GM12801 (cell line): ENCODE measurements around the gene ULK4.

ENCODE experiments used
- TF ChIP-seq, protein P1 (sequence below): IDR thresholded peaks from one replicate; pipeline ENCODE4 v1.5.1; 2011; ENCODE audit warnings: control low read depth; ENCODE audit not compliant: insufficient read length; ENCODE audit errors: extremely low read depth

Gene ULK4

GRCh38 chr3:41234823-41235721 is 726.8 kb downstream of the ULK4 start:
- TF ChIP-seq, protein P1, sequence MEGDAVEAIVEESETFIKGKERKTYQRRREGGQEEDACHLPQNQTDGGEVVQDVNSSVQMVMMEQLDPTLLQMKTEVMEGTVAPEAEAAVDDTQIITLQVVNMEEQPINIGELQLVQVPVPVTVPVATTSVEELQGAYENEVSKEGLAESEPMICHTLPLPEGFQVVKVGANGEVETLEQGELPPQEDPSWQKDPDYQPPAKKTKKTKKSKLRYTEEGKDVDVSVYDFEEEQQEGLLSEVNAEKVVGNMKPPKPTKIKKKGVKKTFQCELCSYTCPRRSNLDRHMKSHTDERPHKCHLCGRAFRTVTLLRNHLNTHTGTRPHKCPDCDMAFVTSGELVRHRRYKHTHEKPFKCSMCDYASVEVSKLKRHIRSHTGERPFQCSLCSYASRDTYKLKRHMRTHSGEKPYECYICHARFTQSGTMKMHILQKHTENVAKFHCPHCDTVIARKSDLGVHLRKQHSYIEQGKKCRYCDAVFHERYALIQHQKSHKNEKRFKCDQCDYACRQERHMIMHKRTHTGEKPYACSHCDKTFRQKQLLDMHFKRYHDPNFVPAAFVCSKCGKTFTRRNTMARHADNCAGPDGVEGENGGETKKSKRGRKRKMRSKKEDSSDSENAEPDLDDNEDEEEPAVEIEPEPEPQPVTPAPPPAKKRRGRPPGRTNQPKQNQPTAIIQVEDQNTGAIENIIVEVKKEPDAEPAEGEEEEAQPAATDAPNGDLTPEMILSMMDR = no peak

DNA sequence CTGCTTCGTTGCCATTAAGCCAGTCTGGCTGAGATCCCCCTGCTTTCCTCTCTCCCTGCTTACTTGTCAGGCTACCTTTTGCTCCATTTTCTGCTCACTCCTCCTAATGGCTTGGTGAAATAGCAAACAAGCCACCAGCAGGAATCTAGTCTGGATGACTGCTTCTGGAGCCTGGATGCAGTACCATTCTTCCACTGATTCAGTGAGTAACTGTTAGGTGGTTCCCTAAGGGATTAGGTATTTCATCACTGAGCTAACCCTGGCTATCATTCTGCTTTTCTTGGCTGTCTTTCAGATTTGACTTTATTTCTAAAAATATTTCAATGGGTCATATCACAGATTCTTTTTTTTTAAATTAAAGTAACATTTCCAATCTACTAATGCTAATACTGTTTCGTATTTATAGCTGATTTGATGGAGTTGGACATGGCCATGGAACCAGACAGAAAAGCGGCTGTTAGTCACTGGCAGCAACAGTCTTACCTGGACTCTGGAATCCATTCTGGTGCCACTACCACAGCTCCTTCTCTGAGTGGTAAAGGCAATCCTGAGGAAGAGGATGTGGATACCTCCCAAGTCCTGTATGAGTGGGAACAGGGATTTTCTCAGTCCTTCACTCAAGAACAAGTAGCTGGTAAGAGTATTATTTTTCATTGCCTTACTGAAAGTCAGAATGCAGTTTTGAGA is 737.6 kb downstream of the ULK4 start:
- TF ChIP-seq, protein P1 = no peak

DNA sequence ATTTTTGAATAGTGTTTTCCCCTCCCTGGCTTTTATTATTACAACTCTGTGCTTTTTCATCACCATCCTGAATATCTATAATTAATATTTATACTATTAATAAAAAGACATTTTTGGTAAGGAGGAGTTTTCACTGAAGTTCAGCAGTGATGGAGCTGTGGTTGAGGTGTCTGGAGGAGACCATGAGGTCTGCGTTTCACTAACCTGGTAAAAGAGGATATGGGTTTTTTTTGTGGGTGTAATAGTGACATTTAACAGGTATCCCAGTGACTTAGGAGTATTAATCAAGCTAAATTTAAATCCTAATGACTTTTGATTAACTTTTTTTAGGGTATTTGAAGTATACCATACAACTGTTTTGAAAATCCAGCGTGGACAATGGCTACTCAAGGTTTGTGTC is 738.2 kb downstream of the ULK4 start:
- TF ChIP-seq, protein P1 = no peak

- TF ChIP-seq, protein P1 = no peak
Measured at GRCh38 chr3:41223078-41223477, 738.8 kb downstream of the ULK4 start.

- TF ChIP-seq, protein P1 = no peak
Measured at GRCh38 chr3:41222501-41222900, 739.4 kb downstream of the ULK4 start.

- TF ChIP-seq, protein P1 = no peak
Measured at GRCh38 chr3:41222012-41222411, 739.9 kb downstream of the ULK4 start.

- TF ChIP-seq, protein P1 = no peak
Measured at GRCh38 chr3:41220906-41221677, 740.8 kb downstream of the ULK4 start.
